Liver (tissue), 9 donors: ENCODE results near the gene ELL. TPM values are rescaled to one million over a fixed set of nuclear protein-coding genes. Genes with fewer than 3 reads are reported as not detected.

ENCODE experiments used
- DNase-seq: peaks from one replicate; pipeline ENCODE4 v3.0.0-alpha.2; 2017; ENCODE audit warnings: low spot score
- H3K27ac ChIP-seq, 2 donors: one replicate each; pipeline ENCODE4 v1.7.0; 2013; ENCODE audit warnings: inconsistent platforms in 2 of 2, low read length in 2 of 2, control low read depth in 1 of 2, low read depth in 1 of 2, mild to moderate bottlenecking in 1 of 2
- H3K27me3 ChIP-seq, 4 donors: one replicate each; pipeline versions ENCODE4 v1.6.1 to v1.7.0; 2013; ENCODE audit warnings: low read length in 3 of 4, inconsistent platforms in 1 of 4, mild to moderate bottlenecking in 1 of 4, moderate library complexity in 1 of 4; ENCODE audit not compliant: control insufficient read depth in 4 of 4, insufficient read depth in 4 of 4
- H3K36me3 ChIP-seq, 4 donors: one replicate each; pipeline versions ENCODE4 v1.6.1 to v1.7.0; 2013; ENCODE audit warnings: low read length in 3 of 4, mild to moderate bottlenecking in 3 of 4, low read depth in 1 of 4, moderate library complexity in 1 of 4; ENCODE audit not compliant: control insufficient read depth in 4 of 4, insufficient read depth in 3 of 4
- H3K4me1 ChIP-seq, 4 donors: one replicate each; pipeline versions ENCODE4 v1.6.1 to v1.7.0; 2013; ENCODE audit warnings: low read length in 3 of 4, mild to moderate bottlenecking in 3 of 4, moderate library complexity in 1 of 4; ENCODE audit not compliant: control insufficient read depth in 4 of 4, insufficient read depth in 4 of 4
- H3K4me3 ChIP-seq, 3 donors: one replicate each; pipeline versions ENCODE4 v1.6.1 to v1.7.0; 2013; ENCODE audit warnings: low read length in 3 of 3, control low read depth in 1 of 3, low read depth in 1 of 3, mild to moderate bottlenecking in 1 of 3
- H3K9ac ChIP-seq, 2 donors: one replicate each; pipeline ENCODE4 v1.7.0; 2013; ENCODE audit warnings: low read length in 2 of 2, mild to moderate bottlenecking in 2 of 2, moderate library complexity in 2 of 2, control low read depth in 1 of 2, low read depth in 1 of 2
- H3K9me3 ChIP-seq, 4 donors: one replicate each; pipeline versions ENCODE4 v1.6.1 to v1.7.0; 2013; ENCODE audit warnings: low read length in 3 of 4; ENCODE audit not compliant: control insufficient read depth in 4 of 4
- ATF3 ChIP-seq: IDR thresholded peaks from 2 replicates; pipeline ENCODE4 v1.6.1; 2016; ENCODE audit warnings: antibody characterized with exemption
- CTCF ChIP-seq: fragments of 150-350 bp; IDR thresholded peaks from 2 replicates; pipeline ENCODE4 v1.5.1; 2017; ENCODE audit warnings: improper control_type of control experiment, low read depth, low read length; ENCODE audit not compliant: missing input control
- EGR1 ChIP-seq, 2 donors: IDR thresholded peaks; 2 replicates each; pipeline ENCODE4 v1.6.1; 2016 to 2018; ENCODE audit warnings: antibody characterized with exemption in 2 of 2, low read depth in 2 of 2
- HNF4G ChIP-seq: IDR thresholded peaks from 2 replicates; pipeline ENCODE4 v1.6.1; 2016; ENCODE audit warnings: antibody characterized with exemption
- JUND ChIP-seq, 2 donors: IDR thresholded peaks; 2 replicates each; pipeline ENCODE4 v1.6.1; 2016; ENCODE audit warnings: antibody characterized with exemption in 2 of 2
- MAX ChIP-seq: IDR thresholded peaks from 2 replicates; pipeline ENCODE4 v1.6.1; 2016; ENCODE audit warnings: antibody characterized with exemption
- NR2F2 ChIP-seq: IDR thresholded peaks from 2 replicates; pipeline ENCODE4 v1.6.1; 2016; ENCODE audit warnings: antibody characterized with exemption
- RXRA ChIP-seq, 2 donors: IDR thresholded peaks; 2 replicates each; pipeline ENCODE4 v1.6.1; 2017 to 2018; ENCODE audit warnings: antibody characterized with exemption in 2 of 2, mild to moderate bottlenecking in 1 of 2
- SP1 ChIP-seq: IDR thresholded peaks from 2 replicates; pipeline ENCODE4 v1.6.1; 2018; ENCODE audit warnings: antibody characterized with exemption, mild to moderate bottlenecking
- TAF1 ChIP-seq: conservative IDR thresholded peaks from 2 replicates; pipeline ENCODE4 v1.6.1; 2016; ENCODE audit warnings: antibody characterized with exemption, mild to moderate bottlenecking
- YY1 ChIP-seq: IDR thresholded peaks from 2 replicates; pipeline ENCODE4 v1.6.1; 2016; ENCODE audit warnings: antibody characterized with exemption, mild to moderate bottlenecking
- ZBTB33 ChIP-seq: IDR thresholded peaks from 2 replicates; pipeline ENCODE4 v1.6.1; 2016; ENCODE audit warnings: antibody characterized with exemption
- WGBS: extraction: QIAGEN DNeasy Blood & Tissue Kit; methylation state at CpG from one replicate; pipeline ENCODE4 v1.1.7; 2013; 5-methylcytosine and 5-hydroxymethylcytosine counted together
- polyA plus RNA-seq, 2 donors: library from polyadenylated mRNA; stranded (reverse) in 1 of 2; unstranded in 1 of 2; fragments of 200-250 nt in 1 of 2; fragments of >200 nt in 1 of 2; fragmentation: Nextera tagmentation in 1 of 2; extraction: Ambion mirVana in 1 of 2; gene quantifications; one replicate each; pipeline versions ENCODE4 v1.2.1 to v1.2.3, GENCODE V29; 2013 to 2015
- total RNA-seq, 2 donors: library from RNA; depleted of rRNA; stranded (reverse); fragments of >200 nt; gene quantifications; one replicate each; pipeline ENCODE4 v1.2.3, GENCODE V29; 2014
- donor health status: healthy.
- donor health status: healthy.
- donor health status: healthy.
- donor health status: healthy.
- donor health status: healthy.

ELL gene
- total and polyA plus RNA-seq, 4 donors, result 4.5 to 10.5 (median 6.6) TPM

- no peaks in the 10 kb centered on the region for H3K9me3 ChIP-seq
- WGBS, result 59% methylated on average over 9 of the region's 9 CpGs
- DNase-seq, result no peak
- H3K27ac ChIP-seq, result no peak overlapping the region
- no peaks in the 10 kb centered on the region for H3K27me3 ChIP-seq
- H3K4me3 ChIP-seq, result no peak overlapping the region
- H3K36me3 ChIP-seq, result peaks cover 0 to 15% (median 5%) of the 10 kb centered on the region in 4 donors
- no peak overlapping the region for H3K9ac ChIP-seq
- TF ChIP-seq NR2F2 (peak; percentile 17), MAX (no peak)
- H3K4me1 ChIP-seq, result peaks cover 3 to 26% (median 8%) of the 10 kb centered on the region in 4 donors
These were observed 82.0 kb downstream of the ELL start for GRCh38 chr19:18439910-18440237.

GRCh38 chr19:18439025-18439909 is 82.6 kb downstream of the ELL start:
- Histone ChIP-seq H3K9me3 (no peaks in the 10 kb centered on the region), H3K27ac (peak overlapping the region in 1 of 2 donors; percentile 29), H3K9ac (no peak overlapping the region), H3K27me3 (no peaks in the 10 kb centered on the region), H3K4me3 (no peak overlapping the region), H3K4me1 (peaks cover 3 to 26% (median 9%) of the 10 kb centered on the region in 4 donors), H3K36me3 (peaks cover 0 to 9% (median 2%) of the 10 kb centered on the region in 4 donors)
- 61% methylated on average over 13 of the region's 13 CpGs for WGBS
- no peak for TF ChIP-seq ZBTB33
- TF ChIP-seq ATF3, result no peak
- TF ChIP-seq EGR1 (IDR thresholded peaks at IDR 0.05; ENCODE audit: low read depth in 2 of 2), result no peak
- no peak for TF ChIP-seq MAX
- no peak for TF ChIP-seq NR2F2
- no peak for TF ChIP-seq HNF4G
- no peak for TF ChIP-seq TAF1
- TF ChIP-seq SP1, result peak; percentile 12
- no peak for TF ChIP-seq CTCF
- TF ChIP-seq RXRA (IDR thresholded peaks at IDR 0.05), result peak in 1 of 2 donors; percentile 42
- TF ChIP-seq YY1, result no peak
- no peak for TF ChIP-seq JUND (IDR thresholded peaks at IDR 0.05)
- no peak for DNase-seq
